H1 (cell line): ENCODE measurements around the gene RASA1.

Experiments
- CBX5 ChIP-seq: fragments of 300-800, 300-1000 bp; sonication (generic); IDR thresholded peaks from 2 replicates; pipeline ENCODE4 v1.7.1; 2016; ENCODE audit warnings: antibody characterized with exemption, low read length, low read depth
- CHD2 ChIP-seq: IDR thresholded peaks from 2 replicates; pipeline ENCODE4 v1.6.1; 2012; ENCODE audit warnings: low read length, improper control_type of control experiment
- CREB1 ChIP-seq: IDR thresholded peaks from 2 replicates; pipeline ENCODE4 v1.6.1; 2012; ENCODE audit warnings: inconsistent platforms
- HDAC2 ChIP-seq, 2 experiments: fragments of 300-600 bp in 1 of 2; sonication (generic) in 1 of 2; IDR thresholded peaks; 2 replicates each; pipeline ENCODE4 v1.6.1; 2011 to 2012; ENCODE audit warnings: low read depth in 2 of 2, low read length in 2 of 2, mild to moderate bottlenecking in 2 of 2, moderate library complexity in 2 of 2, borderline replicate concordance in 1 of 2, inconsistent platforms in 1 of 2
- JUN ChIP-seq: IDR thresholded peaks from 2 replicates; pipeline ENCODE4 v1.6.1; 2011; ENCODE audit warnings: low read depth, mild to moderate bottlenecking, improper control_type of control experiment, low read length
- JUND ChIP-seq: IDR thresholded peaks from 2 replicates; pipeline ENCODE4 v1.6.1; 2011; ENCODE audit warnings: mild to moderate bottlenecking, improper control_type of control experiment, low read length
- KDM5A ChIP-seq: fragments of 200-600 bp; IDR thresholded peaks from 2 replicates; pipeline ENCODE4 v1.7.1; 2012; ENCODE audit warnings: mild to moderate bottlenecking, low read length, inconsistent platforms, mixed read lengths
- MAFK ChIP-seq: IDR thresholded peaks from 2 replicates; pipeline ENCODE4 v1.6.1; 2012; ENCODE audit warnings: low read depth, mild to moderate bottlenecking, improper control_type of control experiment, low read length
- POLR2A ChIP-seq, 2 experiments: IDR thresholded peaks; 1 replicate in 1 of 2; 2 replicates in 1 of 2; pipeline ENCODE4 v1.6.1; 2011; ENCODE audit warnings: low read depth in 2 of 2, low read length in 2 of 2, mild to moderate bottlenecking in 2 of 2; ENCODE audit errors: control extremely low read depth in 1 of 2
- SIRT6 ChIP-seq: IDR thresholded peaks from one replicate; pipeline ENCODE4 v1.7.1; 2012; ENCODE audit warnings: low read length, inconsistent platforms
- TF ChIP-seq, protein P1 (sequence below), 3 experiments: IDR thresholded peaks; 1 replicate in 2 of 3; 2 replicates in 1 of 3; pipeline versions ENCODE4 v1.5.1 to v1.6.1; 2011; ENCODE audit warnings: low read length in 3 of 3, mild to moderate bottlenecking in 3 of 3, inconsistent platforms in 2 of 3, low read depth in 1 of 3, moderate library complexity in 1 of 3; ENCODE audit not compliant: insufficient read depth in 1 of 3; ENCODE audit errors: control extremely low read depth in 1 of 3

DNA sequence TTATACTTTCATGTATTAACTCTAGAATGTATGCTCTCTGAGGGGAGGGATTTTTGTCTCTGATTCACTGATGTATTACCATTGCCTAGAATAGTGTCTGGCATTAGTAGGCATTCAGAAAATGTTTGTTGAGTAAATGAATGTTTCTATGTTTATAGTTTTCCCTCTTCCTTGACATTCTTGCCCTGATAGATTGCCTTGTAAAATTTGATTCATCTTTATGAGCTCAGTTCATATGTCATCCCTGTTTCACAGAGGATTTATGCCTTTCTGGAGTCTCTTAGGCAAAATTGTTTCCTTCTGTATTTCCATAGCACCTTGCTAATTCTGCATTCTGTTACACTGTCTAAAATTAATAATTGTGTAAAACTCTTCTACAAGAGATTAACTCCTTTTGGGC lies 72.3 kb downstream of the RASA1 start:
- TF ChIP-seq CREB1 (no peak), KDM5A (no peak), JUND (no peak), POLR2A (IDR thresholded peaks at IDR 0.05; ENCODE audit: control extremely low read depth in 1 of 2, low read depth in 2 of 2, low read length in 2 of 2) (no peak), CHD2 (no peak), CBX5 (no peak), SIRT6 (no peak), MAFK (no peak), HDAC2 (IDR thresholded peaks at IDR 0.05; ENCODE audit: borderline replicate concordance in 1 of 2, low read depth in 2 of 2, low read length in 2 of 2) (no peak), JUN (no peak)
- TF ChIP-seq, protein P1, sequence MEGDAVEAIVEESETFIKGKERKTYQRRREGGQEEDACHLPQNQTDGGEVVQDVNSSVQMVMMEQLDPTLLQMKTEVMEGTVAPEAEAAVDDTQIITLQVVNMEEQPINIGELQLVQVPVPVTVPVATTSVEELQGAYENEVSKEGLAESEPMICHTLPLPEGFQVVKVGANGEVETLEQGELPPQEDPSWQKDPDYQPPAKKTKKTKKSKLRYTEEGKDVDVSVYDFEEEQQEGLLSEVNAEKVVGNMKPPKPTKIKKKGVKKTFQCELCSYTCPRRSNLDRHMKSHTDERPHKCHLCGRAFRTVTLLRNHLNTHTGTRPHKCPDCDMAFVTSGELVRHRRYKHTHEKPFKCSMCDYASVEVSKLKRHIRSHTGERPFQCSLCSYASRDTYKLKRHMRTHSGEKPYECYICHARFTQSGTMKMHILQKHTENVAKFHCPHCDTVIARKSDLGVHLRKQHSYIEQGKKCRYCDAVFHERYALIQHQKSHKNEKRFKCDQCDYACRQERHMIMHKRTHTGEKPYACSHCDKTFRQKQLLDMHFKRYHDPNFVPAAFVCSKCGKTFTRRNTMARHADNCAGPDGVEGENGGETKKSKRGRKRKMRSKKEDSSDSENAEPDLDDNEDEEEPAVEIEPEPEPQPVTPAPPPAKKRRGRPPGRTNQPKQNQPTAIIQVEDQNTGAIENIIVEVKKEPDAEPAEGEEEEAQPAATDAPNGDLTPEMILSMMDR (IDR thresholded peaks at IDR 0.05; ENCODE audit: control extremely low read depth in 1 of 3, insufficient read depth in 1 of 3, low read depth in 1 of 3, low read length in 3 of 3): no peak
